Omental fat pad (tissue), 4 donors: Measurements from ENCODE around the gene MACROD1. TPM values are rescaled to one million over a fixed set of nuclear protein-coding genes. Genes with fewer than 3 reads are reported as not detected.
A peak's percentile ranks its signal among the peaks of the same experiment; 100 is the strongest.

Experiments used
- ATAC-seq: fragments of 150-250 bp; one replicate; pipeline ENCODE4 v1.9.1; 2016; ENCODE audit warnings: mild to moderate bottlenecking, moderate library complexity; ENCODE audit not compliant: low FRiP score
- DNase-seq: peaks from one replicate; pipeline ENCODE4 v3.0.0-alpha.2; 2019; ENCODE audit warnings: low spot score
- CTCF ChIP-seq, 3 donors: fragments of 450-650 bp; IDR thresholded peaks; one replicate each; pipeline ENCODE4 v1.5.1; 2016 to 2017; ENCODE audit warnings: antibody characterized with exemption in 3 of 3, mild to moderate bottlenecking in 3 of 3, moderate library complexity in 2 of 3
- total RNA-seq, 4 donors: library from RNA; depleted of rRNA; stranded (reverse); fragments of >200 nt; gene quantifications; one replicate each; pipeline ENCODE4 v1.1.0, GENCODE V29; 2016

The MACROD1 gene
- total RNA-seq, 4 donors from 2014 or later = 13.8 to 40.9 (median 26.2) TPM

- ATAC-seq = no peak
- peak; percentile 30 for DNase-seq
- no peak for TF ChIP-seq CTCF (IDR thresholded peaks at IDR 0.05)
Measured at GRCh38 chr11:64060861-64061444, 105.0 kb downstream of the MACROD1 start.

- ATAC-seq = no peak
- no peak for TF ChIP-seq CTCF (IDR thresholded peaks at IDR 0.05)
- DNase-seq = no peak
Measured at GRCh38 chr11:64060263-64060860, 105.6 kb downstream of the MACROD1 start.

GRCh38 chr11:64059339-64060140 lies 106.4 kb downstream of the MACROD1 start:
- no peak for TF ChIP-seq CTCF (IDR thresholded peaks at IDR 0.05)
- ATAC-seq (no peak), DNase-seq (no peak)

- no peak for TF ChIP-seq CTCF (IDR thresholded peaks at IDR 0.05)
- ATAC-seq (no peak), DNase-seq (no peak)
Measured at GRCh38 chr11:64058494-64058893, 107.4 kb downstream of the MACROD1 start.

- ATAC-seq (no peak), DNase-seq (no peak)
- no peak for TF ChIP-seq CTCF (IDR thresholded peaks at IDR 0.05)
Measured at GRCh38 chr11:64057890-64058289, 108.0 kb downstream of the MACROD1 start.

- no peak for TF ChIP-seq CTCF (IDR thresholded peaks at IDR 0.05)
Measured at GRCh38 chr11:64056861-64057260, 109.1 kb downstream of the MACROD1 start.

More at GRCh38 chr11:64056861-64057260, 109.1 kb downstream of the MACROD1 start:
- ATAC-seq (no peak), DNase-seq (no peak)
